Measurements from ENCODE around the gene PAK6.

The PAK6 gene

GRCh38 chr15:40312370-40313158 is 73.7 kb downstream of the PAK6 start:
- DNase-seq, result no peak

GRCh38 chr15:40313531-40314398 is 74.9 kb downstream of the PAK6 start:
- DNase-seq, result no peak

GRCh38 chr15:40314723-40315276 is 75.9 kb downstream of the PAK6 start:
- DNase-seq, result no peak

GRCh38 chr15:40316931-40317330 is 78.1 kb downstream of the PAK6 start:
- DNase-seq, result no peak

- no peak for DNase-seq
Observed at GRCh38 chr15:40317580-40317979, 78.7 kb downstream of the PAK6 start.

GRCh38 chr15:40320409-40320808 is 81.5 kb downstream of the PAK6 start:
- DNase-seq, result no peak

- peak; percentile 76 for DNase-seq
Observed at GRCh38 chr15:40320931-40321371, 82.1 kb downstream of the PAK6 start.

- DNase-seq, result no peak
Observed at GRCh38 chr15:40322531-40323238, 83.8 kb downstream of the PAK6 start.

GRCh38 chr15:40323239-40323952 is 84.5 kb downstream of the PAK6 start, which contains the start of gene INAFM2:
Gene INAFM2, plus strand, starts transcription at chr15:40323692. Its CDS starts 364 bp downstream, at chr15:40324056.
- peak; percentile 90 for DNase-seq

GRCh38 chr15:40323953-40324937 is 85.4 kb downstream of the PAK6 start:
- DNase-seq, result no peak

GRCh38 chr15:40325188-40325587 is 86.3 kb downstream of the PAK6 start:
- no peak for DNase-seq

- no peak for DNase-seq
Observed at GRCh38 chr15:40325700-40326099, 86.8 kb downstream of the PAK6 start.

Measured in activated CD4-positive, alpha-beta T cell treated with anti-CD3 and anti-CD28 coated beads, Interleukin-2, amount 50 U/mL, for 16 hours (primary cell).